GM12874 (cell line): ENCODE data around the gene ZFYVE16.

Experiments used
- TF ChIP-seq, protein P1 (sequence below): IDR thresholded peaks from 2 replicates; pipeline ENCODE4 v1.5.1; 2011; ENCODE audit warnings: low read depth, mild to moderate bottlenecking, control low read depth, low read length, moderate library complexity; ENCODE audit not compliant: insufficient read depth

The ZFYVE16 gene

DNA sequence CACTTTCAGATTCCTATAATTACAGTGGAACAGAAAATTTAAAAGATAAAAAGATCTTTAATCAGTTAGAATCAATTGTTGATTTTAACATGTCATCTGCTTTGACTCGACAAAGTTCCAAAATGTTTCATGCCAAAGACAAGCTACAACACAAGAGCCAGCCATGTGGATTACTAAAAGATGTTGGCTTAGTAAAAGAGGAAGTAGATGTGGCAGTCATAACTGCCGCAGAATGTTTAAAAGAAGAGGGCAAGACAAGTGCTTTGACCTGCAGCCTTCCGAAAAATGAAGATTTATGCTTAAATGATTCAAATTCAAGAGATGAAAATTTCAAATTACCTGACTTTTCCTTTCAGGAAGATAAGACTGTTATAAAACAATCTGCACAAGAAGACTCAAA lies 29.5 kb downstream of the ZFYVE16 start:
- TF ChIP-seq, protein P1, sequence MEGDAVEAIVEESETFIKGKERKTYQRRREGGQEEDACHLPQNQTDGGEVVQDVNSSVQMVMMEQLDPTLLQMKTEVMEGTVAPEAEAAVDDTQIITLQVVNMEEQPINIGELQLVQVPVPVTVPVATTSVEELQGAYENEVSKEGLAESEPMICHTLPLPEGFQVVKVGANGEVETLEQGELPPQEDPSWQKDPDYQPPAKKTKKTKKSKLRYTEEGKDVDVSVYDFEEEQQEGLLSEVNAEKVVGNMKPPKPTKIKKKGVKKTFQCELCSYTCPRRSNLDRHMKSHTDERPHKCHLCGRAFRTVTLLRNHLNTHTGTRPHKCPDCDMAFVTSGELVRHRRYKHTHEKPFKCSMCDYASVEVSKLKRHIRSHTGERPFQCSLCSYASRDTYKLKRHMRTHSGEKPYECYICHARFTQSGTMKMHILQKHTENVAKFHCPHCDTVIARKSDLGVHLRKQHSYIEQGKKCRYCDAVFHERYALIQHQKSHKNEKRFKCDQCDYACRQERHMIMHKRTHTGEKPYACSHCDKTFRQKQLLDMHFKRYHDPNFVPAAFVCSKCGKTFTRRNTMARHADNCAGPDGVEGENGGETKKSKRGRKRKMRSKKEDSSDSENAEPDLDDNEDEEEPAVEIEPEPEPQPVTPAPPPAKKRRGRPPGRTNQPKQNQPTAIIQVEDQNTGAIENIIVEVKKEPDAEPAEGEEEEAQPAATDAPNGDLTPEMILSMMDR, result no peak

DNA sequence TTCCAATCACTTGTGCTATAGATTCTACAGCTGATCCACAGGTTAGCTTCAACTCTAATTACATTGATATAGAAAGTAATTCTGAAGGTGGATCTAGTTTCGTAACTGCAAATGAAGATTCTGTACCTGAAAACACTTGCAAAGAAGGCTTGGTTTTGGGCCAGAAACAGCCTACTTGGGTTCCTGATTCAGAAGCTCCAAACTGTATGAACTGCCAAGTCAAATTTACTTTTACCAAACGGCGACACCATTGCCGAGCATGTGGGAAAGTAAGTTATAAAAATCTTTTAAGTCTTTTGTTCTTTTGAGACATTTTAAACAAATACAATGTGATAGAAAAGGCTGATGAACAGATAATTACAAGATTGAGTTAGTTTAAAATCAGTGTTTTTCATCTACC lies 30.9 kb downstream of the ZFYVE16 start:
- TF ChIP-seq, protein P1, result no peak

DNA sequence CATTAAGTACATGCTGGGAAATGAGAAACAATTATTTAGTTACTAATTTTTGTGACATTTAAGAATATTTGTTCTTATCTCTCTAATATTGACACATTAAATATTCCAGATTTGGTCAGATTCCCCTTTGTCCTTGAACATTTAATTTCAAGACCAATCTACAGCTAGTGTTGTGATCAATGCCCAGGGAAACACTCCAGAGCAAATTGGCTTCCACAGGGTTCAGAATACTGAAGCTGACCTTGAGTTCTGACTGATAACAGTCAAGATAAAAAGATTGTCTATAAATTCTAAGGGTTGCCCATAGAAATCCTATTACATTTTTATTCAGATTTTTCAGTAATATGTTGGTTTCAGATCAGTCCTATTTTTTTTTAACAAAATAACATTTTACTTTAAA lies 31.3 kb downstream of the ZFYVE16 start:
- TF ChIP-seq, protein P1, result no peak

DNA sequence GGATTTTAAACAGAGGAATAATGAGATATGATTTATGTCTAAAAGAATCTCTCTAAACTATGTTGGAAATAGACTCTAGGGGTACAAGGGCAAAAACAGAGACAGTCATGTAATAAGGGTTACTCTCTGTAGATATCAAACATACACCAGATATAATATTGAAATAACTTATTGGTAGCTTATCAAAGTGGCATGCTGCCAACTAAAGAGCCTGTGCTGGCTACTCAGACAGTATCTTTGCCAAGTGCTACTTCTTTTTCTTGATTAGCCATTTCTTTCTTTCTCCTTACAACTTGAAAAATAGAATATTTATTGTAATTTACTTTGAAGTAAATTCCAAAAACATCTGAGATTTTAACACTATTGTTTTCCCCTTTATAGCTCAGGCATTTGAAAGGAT lies 34.9 kb downstream of the ZFYVE16 start:
- TF ChIP-seq, protein P1, result no peak

DNA sequence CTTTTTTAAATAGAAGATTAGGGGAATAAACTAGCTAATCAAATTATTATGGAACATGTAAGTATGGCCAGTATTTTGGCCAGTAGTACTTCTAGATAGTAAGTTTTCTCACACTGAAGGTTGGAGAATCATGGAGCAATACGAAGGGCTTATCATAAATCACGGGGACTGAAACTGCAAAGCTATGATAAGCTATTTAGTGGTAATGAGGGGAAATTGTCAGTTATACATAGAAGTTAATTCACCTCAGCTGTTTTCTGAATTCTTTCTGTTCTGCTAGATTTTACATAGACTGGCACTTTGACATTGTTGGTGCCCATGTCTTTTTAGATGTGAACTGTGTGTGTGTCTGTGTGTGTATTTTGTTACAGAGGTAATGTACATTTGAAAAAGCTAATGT lies 45.5 kb downstream of the ZFYVE16 start:
- TF ChIP-seq, protein P1, result no peak

DNA sequence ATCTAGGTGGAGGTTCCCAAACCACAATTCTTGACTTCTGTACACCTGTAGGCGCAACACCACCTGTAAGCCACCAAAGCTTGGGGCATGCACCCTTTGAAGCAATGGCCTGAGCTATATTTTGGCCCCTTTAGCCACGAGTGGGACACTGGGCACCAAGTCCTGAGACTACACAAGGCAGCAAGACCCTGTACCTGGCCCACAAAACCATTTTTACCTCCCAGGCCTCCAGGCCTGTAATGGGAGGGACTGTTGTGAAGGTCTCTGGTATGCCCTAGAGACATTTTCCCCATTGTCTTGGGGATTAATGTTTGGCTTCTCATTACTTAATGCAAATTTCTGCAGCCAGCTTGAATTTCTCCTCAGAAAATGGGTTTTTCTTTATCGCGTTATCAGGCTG lies 55.4 kb downstream of the ZFYVE16 start:
- TF ChIP-seq, protein P1, result no peak

DNA sequence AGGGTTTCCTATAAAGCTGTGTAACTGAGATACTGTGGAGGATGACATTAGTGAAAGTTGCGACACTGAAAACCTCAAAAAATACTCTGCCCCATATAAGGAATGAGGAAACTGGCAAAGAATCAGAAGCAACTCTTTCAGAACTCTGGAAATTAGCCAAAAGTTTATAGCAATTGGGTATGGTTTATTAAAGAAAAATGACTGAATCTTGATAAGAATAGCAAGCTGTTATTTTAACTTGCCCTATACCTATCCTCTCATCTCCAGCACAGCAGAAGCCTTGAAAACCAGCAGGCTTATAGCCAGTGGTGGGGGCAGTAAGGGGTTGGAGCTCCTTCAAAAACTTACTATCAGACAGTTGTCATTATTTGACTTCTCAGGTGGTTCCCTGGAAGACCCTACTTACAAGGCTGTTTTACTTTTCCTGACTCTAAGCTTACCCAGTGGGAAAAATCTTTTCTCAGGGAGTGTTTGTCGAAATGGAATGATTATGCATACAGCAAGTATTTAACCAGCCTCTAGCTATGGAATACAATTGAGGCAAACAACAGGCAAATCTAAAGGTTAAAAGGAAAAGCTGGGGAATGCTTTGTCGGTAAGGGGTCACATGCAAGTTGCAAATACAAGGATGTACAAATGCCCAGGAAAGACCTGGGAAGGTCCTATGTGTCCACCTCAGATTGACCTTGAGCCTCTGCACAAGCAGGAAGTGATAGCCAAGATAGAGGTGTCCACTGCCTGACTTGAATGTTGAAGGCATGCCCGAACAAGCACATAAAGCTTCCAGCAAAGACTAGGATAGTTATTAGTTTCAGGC lies 59.0 kb downstream of the ZFYVE16 start:
- TF ChIP-seq, protein P1, result no peak

DNA sequence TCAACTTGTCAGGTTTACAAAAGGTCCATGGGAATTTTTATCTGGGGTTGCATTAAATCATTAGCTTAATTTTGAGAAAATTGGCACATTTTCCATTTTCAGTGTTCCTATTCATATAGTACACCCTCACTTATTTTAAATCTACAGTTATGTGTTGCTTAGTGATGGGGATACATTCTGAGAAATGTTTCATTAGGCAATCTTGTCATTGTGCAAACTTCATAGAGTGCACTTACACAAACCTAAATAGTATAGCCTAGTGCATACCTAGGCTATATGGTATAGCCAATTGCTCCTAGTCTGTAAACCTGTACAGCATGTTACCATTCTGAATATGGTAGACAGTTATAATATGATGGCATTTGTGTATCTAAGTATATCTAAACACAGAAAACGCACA lies 60.3 kb downstream of the ZFYVE16 start:
- TF ChIP-seq, protein P1, result no peak
